H1 (cell line): ENCODE data around the gene APLP1. TPM values are rescaled to one million over a fixed set of nuclear protein-coding genes. Genes with fewer than 3 reads are reported as not detected.
A peak's percentile ranks its signal among the peaks of the same experiment; 100 is the strongest.

Source experiments
- CTCF ChIA-PET: fragments of 300-600 bp; sonication (Branson Sonifier 250); formaldehyde crosslinking; loops from one replicate; lab custom pipeline; 2021; ENCODE audit not compliant: partially characterized antibody; lab: Charles Lee
- POLR2A ChIA-PET: fragments of 300-600 bp; sonication (Branson Sonifier 250); formaldehyde crosslinking; loops from one replicate; lab custom pipeline; 2021; ENCODE audit warnings: inconsistent platforms; ENCODE audit not compliant: partially characterized antibody; lab: Charles Lee
- DNase-seq, 2 experiments: peaks; one replicate each; pipeline versions ENCODE4 v3.0.0 to v3.0.0-alpha.2; 2010 to 2022; ENCODE audit warnings: low spot score in 2 of 2, low read depth in 1 of 2, mixed read lengths in 1 of 2
- FAIRE-seq: peaks from 2 replicates; lab custom pipeline; 2011; peaks lifted over from hg19 to GRCh38; lab: Jason Lieb, UNC
- H2AFZ ChIP-seq: 2 replicates; pipeline ENCODE4 v1.8.1; 2012; ENCODE audit warnings: low read length, inconsistent platforms
- H2AK5ac ChIP-seq: 2 replicates; pipeline ENCODE4 v1.6.1; 2013; ENCODE audit warnings: low read depth, low read length
- H2BK120ac ChIP-seq: replicated peaks from 2 replicates; pipeline ENCODE3; 2013; ENCODE audit warnings: low read depth, low read length, inconsistent platforms
- H2BK12ac ChIP-seq: 2 replicates; pipeline ENCODE4 v1.6.1; 2013; ENCODE audit warnings: low read depth, low read length
- H2BK15ac ChIP-seq: 2 replicates; pipeline ENCODE4 v1.6.1; 2013; ENCODE audit warnings: low read length
- H2BK20ac ChIP-seq: 2 replicates; pipeline ENCODE4 v1.6.1; 2013; ENCODE audit warnings: low read length
- H2BK5ac ChIP-seq: 2 replicates; pipeline ENCODE4 v1.6.1; 2013; ENCODE audit warnings: low read depth, low read length
- H3K14ac ChIP-seq: 2 replicates; pipeline ENCODE4 v1.6.1; 2013; ENCODE audit warnings: inconsistent platforms; ENCODE audit not compliant: insufficient read length
- H3K18ac ChIP-seq: 2 replicates; pipeline ENCODE4 v1.6.1; 2013; ENCODE audit warnings: low read length; ENCODE audit errors: extremely low read depth
- H3K23ac ChIP-seq: 2 replicates; pipeline ENCODE4 v1.6.1; 2013; ENCODE audit warnings: inconsistent platforms; ENCODE audit not compliant: insufficient read length
- H3K23me2 ChIP-seq: 2 replicates; pipeline ENCODE4 v1.6.1; 2013; ENCODE audit warnings: low read depth, low read length
- H3K27ac ChIP-seq: 2 replicates; pipeline ENCODE4 v1.6.1; 2011; ENCODE audit warnings: low read depth, low read length, inconsistent platforms
- H3K27me3 ChIP-seq, 4 experiments: replicated peaks in 1 of 4; 1 replicate in 1 of 4; 2 replicates in 3 of 4; pipeline versions ENCODE4 v1.6.1 to v1.8.1; 2011 to 2013; ENCODE audit warnings: low read length in 3 of 4, mild to moderate bottlenecking in 3 of 4, inconsistent platforms in 2 of 4, mixed read lengths in 2 of 4, moderate library complexity in 1 of 4; ENCODE audit not compliant: control insufficient read depth in 3 of 4, insufficient read depth in 3 of 4; ENCODE audit errors: extremely low read depth in 1 of 4
- H3K36me3 ChIP-seq, 4 experiments: 2 replicates each; pipeline versions ENCODE4 v1.6.1 to v1.8.1; 2011 to 2013; ENCODE audit warnings: mild to moderate bottlenecking in 4 of 4, low read length in 3 of 4, moderate library complexity in 2 of 4, control low read depth in 1 of 4, inconsistent platforms in 1 of 4; ENCODE audit not compliant: insufficient read depth in 4 of 4, control insufficient read depth in 2 of 4
- H3K4ac ChIP-seq: replicated peaks from 2 replicates; pipeline ENCODE3; 2013; ENCODE audit warnings: low read length, low read depth, mixed read lengths, inconsistent platforms; ENCODE audit not compliant: insufficient read length
- H3K4me1 ChIP-seq, 4 experiments: replicated peaks in 1 of 4; 1 replicate in 1 of 4; 2 replicates in 3 of 4; pipeline versions ENCODE4 v1.6.1 to v1.8.1; 2011 to 2013; ENCODE audit warnings: low read length in 3 of 4, inconsistent platforms in 2 of 4, mixed read lengths in 1 of 4; ENCODE audit not compliant: insufficient read depth in 4 of 4, control insufficient read depth in 3 of 4
- H3K4me2 ChIP-seq, 2 experiments: 2 replicates each; pipeline versions ENCODE4 v1.6.1 to v1.8.1; 2011 to 2013; ENCODE audit warnings: low read depth in 2 of 2, low read length in 2 of 2, control low read depth in 1 of 2, inconsistent platforms in 1 of 2, mild to moderate bottlenecking in 1 of 2; ENCODE audit not compliant: insufficient read depth in 1 of 2
- H3K4me3 ChIP-seq, 4 experiments: fragments of 200-600, 300-600 bp in 1 of 4; sonication (generic), shearing (Covaris generic), sonication (Bioruptor Twin) in 1 of 4; 2 replicates each; pipeline versions ENCODE4 v1.5.1 to v1.8.1; 2011 to 2016; ENCODE audit warnings: low read length in 4 of 4, low read depth in 3 of 4, control low read depth in 2 of 4, inconsistent platforms in 2 of 4, mild to moderate bottlenecking in 2 of 4, mixed read lengths in 1 of 4, moderate library complexity in 1 of 4; ENCODE audit not compliant: insufficient read depth in 2 of 4; ENCODE audit errors: extremely low read depth in 1 of 4
- H3K56ac ChIP-seq: replicated peaks from 2 replicates; pipeline ENCODE3; 2013; ENCODE audit warnings: low read depth, mild to moderate bottlenecking, mixed read lengths, low read length, inconsistent platforms; ENCODE audit not compliant: insufficient read length
- H3K79me1 ChIP-seq: 2 replicates; pipeline ENCODE4 v1.6.1; 2013; ENCODE audit warnings: low read depth, low read length, control low read depth
- H3K79me2 ChIP-seq, 2 experiments: 2 replicates each; pipeline versions ENCODE4 v1.6.1 to v1.8.1; 2012 to 2013; ENCODE audit warnings: low read length in 2 of 2, mild to moderate bottlenecking in 2 of 2, inconsistent platforms in 1 of 2; ENCODE audit not compliant: insufficient read depth in 2 of 2, control insufficient read depth in 1 of 2
- H3K9ac ChIP-seq, 4 experiments: replicated peaks in 1 of 4; 1 replicate in 1 of 4; 2 replicates in 3 of 4; pipeline versions ENCODE4 v1.6.1 to v1.8.1; 2011 to 2013; ENCODE audit warnings: low read depth in 3 of 4, low read length in 3 of 4, control low read depth in 2 of 4, mild to moderate bottlenecking in 2 of 4, moderate library complexity in 2 of 4, inconsistent platforms in 1 of 4; ENCODE audit errors: extremely low read depth in 1 of 4
- H3K9me3 ChIP-seq, 2 experiments: 2 replicates each; pipeline versions ENCODE4 v1.6.1 to v1.8.1; 2012 to 2013; ENCODE audit warnings: mild to moderate bottlenecking in 2 of 2, moderate library complexity in 2 of 2, control low read depth in 1 of 2, inconsistent platforms in 1 of 2, low read depth in 1 of 2, low read length in 1 of 2, mixed read lengths in 1 of 2; ENCODE audit not compliant: insufficient read depth in 2 of 2
- H4K20me1 ChIP-seq, 2 experiments: replicated peaks in 1 of 2; 2 replicates each; pipeline versions ENCODE3 to v1.8.1; 2011 to 2013; ENCODE audit warnings: inconsistent platforms in 2 of 2, low read length in 2 of 2, mild to moderate bottlenecking in 1 of 2; ENCODE audit not compliant: insufficient read depth in 2 of 2, control insufficient read depth in 1 of 2
- H4K5ac ChIP-seq: 2 replicates; pipeline ENCODE4 v1.6.1; 2013; ENCODE audit warnings: low read length, low read depth, mixed read lengths, inconsistent platforms; ENCODE audit not compliant: insufficient read length
- H4K8ac ChIP-seq: 2 replicates; pipeline ENCODE4 v1.8.0; 2013; ENCODE audit warnings: mild to moderate bottlenecking, moderate library complexity, low read length, inconsistent platforms; ENCODE audit not compliant: insufficient read depth; ENCODE audit errors: extremely low read depth
- H4K91ac ChIP-seq: replicated peaks from 2 replicates; pipeline ENCODE3; 2013; ENCODE audit warnings: low read length, mixed read lengths, inconsistent platforms; ENCODE audit not compliant: insufficient read length
- GTF2F1 ChIP-seq: IDR thresholded peaks from 2 replicates; pipeline ENCODE4 v1.6.1; 2012; ENCODE audit warnings: low read depth, low read length, improper control_type of control experiment, borderline replicate concordance
- KDM1A ChIP-seq: fragments of 200-600, 300-600 bp; sonication (generic); IDR thresholded peaks from 2 replicates; pipeline ENCODE4 v1.7.1; 2016; ENCODE audit warnings: mild to moderate bottlenecking, low read length, borderline replicate concordance
- WGBS, 2 experiments: shearing (Covaris generic) in 1 of 2; methylation state at CpG; one replicate each; pipeline versions ENCODE4 v1.1.6 to v1.1.7; 2013 to 2015; ENCODE audit warnings: low lambda C conversion rate in 2 of 2, mixed read lengths in 2 of 2, inconsistent platforms in 1 of 2, low coverage in 1 of 2, missing lambda C conversion rate in 1 of 2; ENCODE audit not compliant: insufficient replicate concordance in 2 of 2, insufficient coverage in 1 of 2, insufficient read length in 1 of 2; ENCODE audit errors: extremely low coverage in 1 of 2, missing lambda C conversion rate in 1 of 2; 5-methylcytosine and 5-hydroxymethylcytosine counted together
- polyA plus RNA-seq, 7 experiments: library from polyadenylated mRNA; depleted of rRNA in 3 of 7; stranded (reverse) in 5 of 7; unstranded in 2 of 7; fragments of >200 nt in 5 of 7; fragments of 200-250 nt in 2 of 7; gene quantifications; 1 replicate in 5 of 7; 2 replicates in 1 of 7; 4 replicates in 1 of 7; pipeline versions ENCODE4 v1.2.1 to v1.2.3, GENCODE V29; 2011 to 2013; ENCODE audit warnings: missing spikeins in 2 of 7, mixed read lengths in 2 of 7
- total RNA-seq: library from RNA; stranded (reverse); fragmentation: NEBNext Ultra II Directional; extraction: Animal tissue kit (Norgen Biotek cat#: 25700); gene quantifications from 2 replicates; pipeline ENCODE4 v1.2.1, GENCODE V29; 2021

APLP1 gene
- total and polyA plus RNA-seq, 2 of the 8 experiments (the other 6 are each of a cell fraction or from before 2014, with no cell fraction given): 19.9 to 22.0 TPM

- no peaks in the 10 kb centered on the region for H3K27me3 ChIP-seq
- no peak overlapping the region for H2BK5ac ChIP-seq
- H2BK20ac ChIP-seq: no peak overlapping the region
- no peaks in the 10 kb centered on the region for H3K79me1 ChIP-seq
- CTCF ChIA-PET: interaction anchor here (0.5 to 1.4 kb wide), 5 partner anchors 20 to 325 kb away, joined by 3 to 4 read pairs (median 4); no protein-coding TSS in a partner anchor
- no peak overlapping the region for H3K27ac ChIP-seq
- peaks cover 8% of the 10 kb centered on the region for H3K23me2 ChIP-seq
- H3K23ac ChIP-seq: no peak overlapping the region
- H2BK12ac ChIP-seq: no peak overlapping the region
- DNase-seq (no peak), FAIRE-seq (no peak)
- POLR2A ChIA-PET: interaction anchor here (1.5 kb wide), 1 partner anchor 35 kb away, joined by 8 read pairs; the partner anchor contains the start of gene APLP1
- H4K20me1 ChIP-seq: no peaks in the 10 kb centered on the region
- no peak overlapping the region for H3K9ac ChIP-seq
- no peak overlapping the region for H3K14ac ChIP-seq
- H4K8ac ChIP-seq: no peak overlapping the region
- no peak overlapping the region for H3K4me3 ChIP-seq
- H4K5ac ChIP-seq: no peak overlapping the region
- no peak overlapping the region for H2AFZ ChIP-seq
- H3K36me3 ChIP-seq: no peaks in the 10 kb centered on the region
- WGBS, 2 experiments: 89% methylated on average over 10 of the region's 10 CpGs; no CpG with 5 or more reads in 1 of the 2 experiments
- no peak overlapping the region for H3K4ac ChIP-seq
- H3K56ac ChIP-seq: no peak overlapping the region
- no peaks in the 10 kb centered on the region for H3K9me3 ChIP-seq
- peak overlapping the region; percentile 2 for H4K91ac ChIP-seq
- no peak overlapping the region for H2AK5ac ChIP-seq
- H3K4me1 ChIP-seq: peaks cover 0 to 25% (median 12%) of the 10 kb centered on the region in 4 experiments; a peak in 6 of 7 replicates
- H3K79me2 ChIP-seq: no peaks in the 10 kb centered on the region
- TF ChIP-seq GTF2F1: no peak
- peak; percentile 77; the same call in 1 of the 2 replicates for TF ChIP-seq KDM1A
- H3K18ac ChIP-seq: no peak overlapping the region
- H3K4me2 ChIP-seq: no peak overlapping the region; a peak in 1 of 4 replicates
- no peak overlapping the region for H2BK120ac ChIP-seq
- no peak overlapping the region for H2BK15ac ChIP-seq
These were observed 36.1 kb downstream of the APLP1 start for GRCh38 chr19:35904311-35905068.
